ENCODE measurements around the gene ASCL5. TPM values are rescaled to one million over a fixed set of nuclear protein-coding genes. Genes with fewer than 3 reads are reported as not detected.

ASCL5 gene
- total and polyA plus RNA-seq, 2 of the 13 experiments (the other 11 are each of a cell fraction or from before 2014, with no cell fraction given): not detected

DNA sequence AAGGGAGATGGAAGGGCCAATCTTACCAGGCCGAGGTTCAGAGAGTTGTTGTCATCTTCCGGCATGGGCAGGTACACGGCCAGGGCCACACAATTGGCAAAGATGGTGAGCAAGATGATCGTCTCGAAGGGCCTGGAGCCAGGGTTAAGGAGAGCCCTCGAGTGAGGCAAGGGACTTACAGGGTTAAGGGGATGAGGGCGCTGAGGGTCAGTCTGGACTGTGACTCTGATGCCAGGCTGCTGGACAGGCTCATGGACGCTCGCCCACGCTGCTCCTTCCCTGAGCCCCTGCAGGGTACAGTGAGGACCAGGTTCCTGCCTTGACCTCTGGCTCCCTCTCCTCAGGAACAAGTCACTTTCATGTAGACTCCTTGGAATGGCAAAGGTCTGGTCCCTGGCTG lies 16.8 kb downstream of the ASCL5 start:
- H3K4me2 ChIP-seq (ENCODE audit: low read depth, low read length): no peak overlapping the region
- intact Hi-C loops (cut with micrococcal nuclease; ENCODE audit: unreplicated experiment): loop anchor here (5.0 to 10.0 kb wide), 2 partner anchors 215 to 553 kb away; partner anchors contain the start of gene INAVA
- H3K27me3 ChIP-seq (ENCODE audit: control insufficient read depth in 1 of 2, insufficient read depth in 2 of 2, low read length in 2 of 2): peaks cover 0 to 21% of the 10 kb centered on the region in 2 experiments; a peak in 3 of 5 replicates
- in situ Hi-C loops (cut with HindIII; ENCODE audit: extremely low pct_ligation_motif_present, low pct_unique_long_range_greater_than_20kb): loop anchor here (10.0 kb wide), 1 partner anchor 135 kb away; no protein-coding TSS in a partner anchor
- H2AFZ ChIP-seq (ENCODE audit: low read length): no peak overlapping the region
- no peaks in the 10 kb centered on the region for H3K79me2 ChIP-seq (ENCODE audit: insufficient read depth, low read length)
- H3K27ac ChIP-seq (ENCODE audit: extremely low read length, insufficient read depth, low read length): no peak overlapping the region
- no peaks in the 10 kb centered on the region for H4K20me1 ChIP-seq (ENCODE audit: insufficient read depth, low read length)
- CTCF ChIA-PET (ENCODE audit: low intra/inter-chr PET ratio, low total read pairs): no interaction called here
- POLR2A ChIA-PET: no interaction called here
- DNase-seq (ENCODE audit: low spot score): no peak
- TF ChIP-seq RORA (CRISPR knock-in tag; IDR thresholded peaks at IDR 0.05): no peak
- no peak for TF ChIP-seq FOXA1 (IDR thresholded peaks at IDR 0.05)
- TF ChIP-seq FOXA1 (CRISPR knock-in tag; IDR thresholded peaks at IDR 0.05): no peak
- TF ChIP-seq ZHX2 (IDR thresholded peaks at IDR 0.05; ENCODE audit: low read depth): no peak
- no peak for TF ChIP-seq ZHX2 (CRISPR knock-in tag; IDR thresholded peaks at IDR 0.05; ENCODE audit: borderline replicate concordance)
- TF ChIP-seq STAG1 (CRISPR knock-in tag; IDR thresholded peaks at IDR 0.05): no peak
- 32% methylated on average over 6 of the region's 10 CpGs for WGBS (ENCODE audit: low lambda C conversion rate)
- BruUV-seq (replicated peaks): no TSS peak
- no peak overlapping the region for H3K9ac ChIP-seq (ENCODE audit: insufficient read depth, low read depth, low read length)
- H3K4me1 ChIP-seq (ENCODE audit: insufficient read depth, low read length): no peaks in the 10 kb centered on the region
- FAIRE-seq: no peak
- H3K36me3 ChIP-seq (replicated peaks in 1 of 2; ENCODE audit: control insufficient read depth in 1 of 2, insufficient read depth in 2 of 2, low read length in 2 of 2): no peaks in the 10 kb centered on the region
- ATAC-seq: no peak
- H3K4me3 ChIP-seq (replicated peaks in 1 of 3; ENCODE audit: insufficient read depth in 1 of 3, low read depth in 2 of 3, low read length in 3 of 3): no peak overlapping the region
- no peaks in the 10 kb centered on the region for H3K9me3 ChIP-seq (ENCODE audit: low read length)
